HEK293 (cell line): ENCODE results near the gene RGS9BP.

Source experiments
- FEZF1 ChIP-seq: fragments of 450-650 bp; formaldehyde crosslinking; IDR thresholded peaks from 2 replicates; pipeline ENCODE4 v1.5.1; 2016; ENCODE audit warnings: missing biosample characterization, missing genetic modification characterization
- GLI4 ChIP-seq: fragments of 450-650 bp; formaldehyde crosslinking; IDR thresholded peaks from 2 replicates; pipeline ENCODE4 v1.5.1; 2016; ENCODE audit warnings: missing biosample characterization, missing genetic modification characterization
- KLF10 ChIP-seq: fragments of 450-650 bp; IDR thresholded peaks from 2 replicates; pipeline ENCODE4 v1.5.1; 2018; ENCODE audit warnings: missing biosample characterization, mild to moderate bottlenecking, missing genetic modification characterization
- KLF17 ChIP-seq: fragments of 450-650 bp; formaldehyde crosslinking; IDR thresholded peaks from 2 replicates; pipeline ENCODE4 v1.5.1; 2016; ENCODE audit warnings: missing biosample characterization, missing genetic modification characterization
- MEIS1 ChIP-seq: sonication (generic); formaldehyde crosslinking; IDR thresholded peaks from 2 replicates; pipeline ENCODE4 v1.8.1; 2022; ENCODE audit warnings: missing genetic modification reagents, mild to moderate bottlenecking, borderline replicate concordance
- PBX3 ChIP-seq: sonication (generic); formaldehyde crosslinking; IDR thresholded peaks from 2 replicates; pipeline ENCODE4 v1.8.1; 2022; ENCODE audit warnings: mild to moderate bottlenecking, moderate library complexity, missing genetic modification reagents
- PRDM10 ChIP-seq: fragments of 450-650 bp; formaldehyde crosslinking; IDR thresholded peaks from 2 replicates; pipeline ENCODE4 v1.5.1; 2016; ENCODE audit warnings: missing biosample characterization, missing genetic modification characterization
- PRDM2 ChIP-seq: fragments of 450-650 bp; formaldehyde crosslinking; IDR thresholded peaks from 2 replicates; pipeline ENCODE4 v1.5.1; 2016; ENCODE audit warnings: missing biosample characterization, missing genetic modification characterization, borderline replicate concordance
- SP7 ChIP-seq: fragments of 450-650 bp; formaldehyde crosslinking; IDR thresholded peaks from 2 replicates; pipeline ENCODE4 v1.5.1; 2016; ENCODE audit warnings: missing biosample characterization, missing genetic modification characterization
- ZBTB44 ChIP-seq: fragments of 450-650 bp; IDR thresholded peaks from 2 replicates; pipeline ENCODE4 v1.5.1; 2018; ENCODE audit warnings: missing biosample characterization, mild to moderate bottlenecking, missing genetic modification characterization
- ZEB2 ChIP-seq: fragments of 450-650 bp; formaldehyde crosslinking; IDR thresholded peaks from 2 replicates; pipeline ENCODE4 v1.5.1; 2016; ENCODE audit warnings: missing biosample characterization, missing genetic modification characterization
- ZNF112 ChIP-seq: fragments of 450-650 bp; formaldehyde crosslinking; IDR thresholded peaks from 2 replicates; pipeline ENCODE4 v1.5.0; 2017; ENCODE audit warnings: missing biosample characterization, missing genetic modification characterization
- ZNF280C ChIP-seq: fragments of 450-650 bp; formaldehyde crosslinking; IDR thresholded peaks from 2 replicates; pipeline ENCODE4 v1.5.1; 2016; ENCODE audit warnings: missing biosample characterization, missing genetic modification characterization
- ZNF366 ChIP-seq: fragments of 450-650 bp; formaldehyde crosslinking; conservative IDR thresholded peaks from 2 replicates; pipeline ENCODE4 v1.5.1; 2016; ENCODE audit warnings: missing biosample characterization, missing genetic modification characterization
- ZNF404 ChIP-seq: fragments of 450-650 bp; formaldehyde crosslinking; IDR thresholded peaks from 2 replicates; pipeline ENCODE4 v1.5.1; 2017; ENCODE audit warnings: missing biosample characterization, missing genetic modification characterization
- ZNF473 ChIP-seq: fragments of 450-650 bp; formaldehyde crosslinking; IDR thresholded peaks from 2 replicates; pipeline ENCODE4 v1.5.1; 2017; ENCODE audit warnings: missing biosample characterization, missing genetic modification characterization
- ZNF558 ChIP-seq: fragments of 450-650 bp; formaldehyde crosslinking; IDR thresholded peaks from 2 replicates; pipeline ENCODE4 v1.5.1; 2016; ENCODE audit warnings: missing biosample characterization, missing genetic modification characterization
- ZNF561 ChIP-seq: fragments of 450-650 bp; IDR thresholded peaks from 2 replicates; pipeline ENCODE4 v1.5.1; 2018; ENCODE audit warnings: missing biosample characterization, missing genetic modification characterization, borderline replicate concordance
- ZNF623 ChIP-seq: fragments of 450-650 bp; formaldehyde crosslinking; IDR thresholded peaks from 2 replicates; pipeline ENCODE4 v1.5.1; 2016; ENCODE audit warnings: missing biosample characterization, missing genetic modification characterization
- ZNF692 ChIP-seq: fragments of 450-650 bp; formaldehyde crosslinking; IDR thresholded peaks from 2 replicates; pipeline ENCODE4 v1.5.1; 2016; ENCODE audit warnings: missing biosample characterization, missing genetic modification characterization
- ZNF76 ChIP-seq: fragments of 450-650 bp; formaldehyde crosslinking; IDR thresholded peaks from 2 replicates; pipeline ENCODE4; 2016; ENCODE audit warnings: low read depth, missing biosample characterization, missing genetic modification characterization, borderline replicate concordance

Gene RGS9BP

GRCh38 chr19:32691291-32691951, 15.8 kb downstream of the RGS9BP start, which contains the start of gene NUDT19 (continued):
- TF ChIP-seq ZNF76 (tag by site-specific recombination) (peak; percentile 58), ZNF280C (tag by site-specific recombination) (no peak), ZNF692 (tag by site-specific recombination) (peak; percentile 99), ZNF623 (no peak), PRDM2 (tag by site-specific recombination) (0 out of 2 replicates have a peak, but pooled peaks have one; percentile 55), ZNF473 (tag by site-specific recombination) (no peak), ZNF404 (tag by site-specific recombination) (no peak), ZNF112 (tag by site-specific recombination) (no peak), SP7 (peak; percentile 81), GLI4 (0 out of 2 replicates have a peak, but pooled peaks have one; percentile 32), ZEB2 (tag by site-specific recombination) (peak; percentile 76), PRDM10 (tag by site-specific recombination) (peak; percentile 75), ZNF558 (tag by site-specific recombination) (0 out of 2 replicates have a peak, but pooled peaks have one; percentile 34), FEZF1 (peak; percentile 36; the same call in 1 of the 2 replicates), ZNF561 (peak; percentile 66; the same call in 1 of the 2 replicates), KLF10 (tag by site-specific recombination) (peak; percentile 91; the same call in 1 of the 2 replicates), ZNF366 (tag by site-specific recombination) (peak; percentile 91), PBX3 (CRISPR knock-in tag) (no peak), ZBTB44 (tag by site-specific recombination) (no peak), MEIS1 (CRISPR knock-in tag) (no peak; the same call in 1 of the 2 replicates), KLF17 (tag by site-specific recombination) (peak; percentile 80)
